HG03469 (cell line): Measurements from ENCODE around the gene RNASE9.
"Not testable (repeated sequence)": the region's sequence is repeated elsewhere in the genome, so short reads cannot be mapped to it uniquely, and the experiment has no call there.

Source experiments
- ATAC-seq: cut with Tn5 transposase; IDR thresholded peaks from one replicate; pipeline ENCODE4 v1.9.1; 2021; ENCODE audit warnings: mild to moderate bottlenecking, moderate library complexity, moderate number of reproducible peaks; ENCODE audit not compliant: unreplicated experiment

The RNASE9 gene

DNA sequence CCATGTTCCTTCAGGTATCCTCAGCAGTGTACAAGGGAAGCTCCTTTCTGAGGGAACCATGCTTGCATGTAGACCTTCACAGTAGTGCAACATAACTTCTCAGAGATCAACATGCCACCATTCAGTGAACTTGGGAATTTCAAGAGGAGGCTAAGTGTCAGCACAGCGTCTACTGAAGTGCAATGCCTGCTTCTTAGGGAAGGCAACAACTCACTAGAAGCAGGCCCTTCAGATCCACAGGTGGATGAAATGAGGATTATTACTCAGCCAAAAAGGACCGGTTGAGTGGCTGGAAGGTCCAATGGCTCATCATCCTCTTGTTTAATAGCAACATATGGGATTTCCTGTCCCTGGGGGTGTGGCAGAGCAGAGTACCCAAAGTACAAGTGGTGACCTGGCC is 36.8 kb downstream of the RNASE9 start:
- ATAC-seq = no peak

DNA sequence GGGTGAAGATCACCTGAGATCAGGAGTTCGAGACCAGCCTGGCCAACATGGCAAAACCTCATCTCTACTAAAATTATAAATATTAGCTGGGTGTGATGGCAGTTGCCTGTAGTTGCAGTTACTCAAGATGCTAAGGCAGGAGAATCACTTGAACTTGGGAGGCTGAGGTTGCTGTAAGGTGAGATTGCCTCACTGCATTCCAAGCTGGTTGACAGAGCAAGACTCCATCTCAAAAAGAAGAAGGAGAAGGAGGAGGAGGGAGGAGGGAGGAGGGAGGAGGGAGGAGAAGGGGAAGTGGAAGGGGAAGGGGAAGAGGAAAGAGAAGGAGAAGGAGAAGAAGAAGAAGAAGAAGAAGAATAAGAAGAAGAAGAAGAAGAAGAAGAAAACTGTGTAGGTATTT is 38.5 kb downstream of the RNASE9 start:
- ATAC-seq = no peak

DNA sequence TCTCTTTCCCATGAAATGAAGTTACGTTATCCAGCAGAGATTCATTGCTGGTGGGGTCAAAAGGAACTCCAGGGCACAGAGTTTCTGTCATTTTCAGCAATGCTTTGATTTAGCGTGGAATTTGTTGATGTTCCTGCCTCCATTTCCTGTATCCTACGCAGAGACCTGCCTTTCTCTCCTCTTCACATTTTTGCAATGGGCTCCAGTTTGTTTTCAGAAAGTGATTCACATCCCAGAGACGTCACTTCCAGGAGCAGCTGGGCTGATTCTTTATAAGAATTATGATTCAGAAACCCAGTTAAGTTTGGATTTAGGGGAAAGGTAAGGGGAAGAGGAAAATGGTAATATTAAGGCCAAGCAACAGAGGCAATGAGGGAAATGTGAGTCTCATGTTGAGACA is 43.9 kb downstream of the RNASE9 start:
- ATAC-seq = no peak

DNA sequence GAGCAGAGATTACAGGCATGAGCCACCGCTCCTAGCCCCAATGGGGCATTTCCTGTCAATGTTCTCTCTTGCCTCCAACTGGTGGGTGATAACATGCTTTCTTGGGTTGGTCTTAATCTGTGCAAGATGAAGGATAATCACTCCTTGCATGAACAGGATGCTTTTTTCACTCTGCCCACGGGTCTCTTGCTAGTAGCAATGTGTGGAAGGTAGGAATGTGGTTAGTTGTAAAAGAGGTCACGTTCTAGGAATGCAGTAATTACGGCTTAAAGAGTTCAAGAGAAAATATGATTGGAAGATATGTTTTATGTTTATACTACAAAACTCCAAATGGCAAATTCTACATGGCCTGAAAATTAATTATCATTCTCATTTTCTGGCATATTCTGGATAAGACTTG is 45.0 kb downstream of the RNASE9 start:
- ATAC-seq = no peak

DNA sequence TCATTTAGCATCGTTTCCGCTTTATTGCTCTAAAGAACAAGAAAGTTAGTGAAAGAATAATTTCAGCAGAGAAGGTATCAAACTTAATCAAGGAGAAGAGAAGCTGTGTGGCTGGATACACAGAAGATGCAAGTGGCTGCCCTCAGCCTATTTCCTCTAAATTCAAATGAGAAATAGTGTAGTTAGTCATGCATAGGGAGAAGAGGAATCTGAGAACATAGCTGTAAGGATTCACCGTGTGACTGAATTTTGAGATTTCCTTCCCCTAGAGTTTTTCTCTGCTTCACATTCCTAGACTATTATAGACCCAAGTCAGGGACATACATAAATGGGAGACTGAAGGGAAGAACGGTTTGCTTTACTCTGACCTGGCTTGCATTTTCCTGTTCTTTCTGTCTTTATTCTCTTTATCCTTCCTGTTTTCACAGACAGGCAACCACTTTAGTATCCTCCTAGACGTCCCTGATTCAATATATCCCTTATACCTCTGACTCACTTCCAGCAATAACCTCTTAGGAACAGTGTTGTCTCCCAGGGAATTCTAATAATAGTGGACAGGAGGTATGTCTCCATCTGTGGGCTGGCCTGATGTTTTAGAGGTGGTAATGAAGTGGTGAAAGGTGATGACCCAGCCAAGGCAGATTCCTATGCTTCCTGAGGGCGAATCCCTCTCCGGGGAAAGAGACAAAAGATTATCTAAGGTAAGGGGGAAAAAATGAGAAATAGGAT is 48.5 kb downstream of the RNASE9 start:
- ATAC-seq = no peak

DNA sequence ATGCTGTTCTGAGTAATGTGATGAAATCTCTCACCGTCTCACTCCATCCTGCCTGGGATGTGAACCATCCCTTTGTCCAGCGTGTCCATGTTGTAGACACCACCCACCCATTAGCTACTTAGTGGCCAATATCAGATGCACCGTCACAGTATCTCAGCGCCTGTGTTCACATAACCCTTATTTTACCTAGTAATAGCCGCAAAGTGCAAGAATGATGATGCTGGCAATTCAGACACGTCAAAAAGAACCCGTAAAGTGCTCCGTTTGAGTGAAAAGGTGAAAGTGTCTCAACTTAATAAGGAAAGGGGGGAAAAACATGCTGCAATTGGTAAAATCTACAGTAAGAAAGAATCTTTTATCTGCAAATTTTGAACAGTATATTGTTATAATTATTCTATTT is 52.5 kb downstream of the RNASE9 start:
- ATAC-seq = no peak

DNA sequence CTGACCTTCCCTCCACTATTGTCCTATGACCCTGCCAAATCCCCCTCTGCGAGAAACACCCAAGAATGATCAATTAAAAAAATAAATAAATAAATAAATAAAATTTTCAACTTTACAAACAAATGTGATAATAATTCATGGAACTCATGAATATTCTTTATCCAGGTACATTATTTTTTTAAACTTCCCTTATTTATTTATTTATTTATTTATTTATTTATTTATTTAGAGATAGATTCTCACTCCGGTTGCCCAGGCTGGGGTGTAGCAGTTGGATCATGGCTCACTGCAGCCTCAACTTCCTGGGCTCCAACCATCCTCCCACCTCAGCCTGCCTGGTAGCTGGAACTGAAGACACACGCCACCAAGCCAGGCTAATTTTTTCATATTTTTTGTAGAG is 53.3 kb downstream of the RNASE9 start:
- not testable (repeated sequence) for ATAC-seq

DNA sequence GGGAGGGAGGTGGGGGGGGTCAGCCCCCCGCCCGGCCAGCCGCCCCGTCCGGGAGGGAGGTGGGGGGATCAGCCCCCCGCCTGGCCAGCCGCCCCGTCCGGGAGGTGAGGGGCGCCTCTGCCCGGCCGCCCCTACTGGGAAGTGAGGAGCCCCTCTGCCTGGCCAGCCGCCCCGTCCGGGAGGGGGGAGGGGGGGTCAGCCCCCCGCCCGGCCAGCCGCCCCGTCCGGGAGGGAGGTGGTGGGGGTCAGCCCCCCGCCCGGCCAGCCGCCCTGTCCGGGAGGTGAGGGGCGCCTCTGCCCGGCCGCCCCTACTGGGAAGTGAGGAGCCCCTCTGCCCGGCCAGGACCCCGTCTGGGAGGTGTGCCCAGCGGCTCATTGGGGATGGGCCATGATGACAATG is 54.1 kb downstream of the RNASE9 start:
- not testable (repeated sequence) for ATAC-seq

DNA sequence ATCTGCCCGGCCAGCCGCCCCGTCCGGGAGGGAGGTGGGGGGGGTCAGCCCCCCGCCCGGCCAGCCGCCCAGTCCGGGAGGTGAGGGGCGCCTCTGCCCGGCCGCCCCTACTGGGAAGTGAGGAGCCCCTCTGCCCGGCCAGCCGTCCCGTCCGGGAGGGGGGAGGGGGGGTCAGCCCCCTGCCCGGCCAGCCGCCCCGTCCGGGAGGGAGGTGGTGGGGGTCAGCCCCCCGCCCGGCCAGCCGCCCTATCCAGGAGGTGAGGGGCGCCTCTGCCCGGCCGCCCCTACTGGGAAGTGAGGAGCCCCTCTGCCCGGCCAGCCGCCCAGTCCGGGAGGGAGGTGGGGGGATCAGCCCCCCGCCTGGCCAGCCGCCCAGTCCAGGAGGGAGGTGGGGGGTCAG is 54.6 kb downstream of the RNASE9 start:
- ATAC-seq = not testable (repeated sequence)
